GM19468 (cell line): Measurements from ENCODE around the gene PLEKHG4.

Experiments
- ATAC-seq: cut with Tn5 transposase; IDR thresholded peaks from one replicate; pipeline ENCODE4 v1.9.1; 2021; ENCODE audit warnings: mild to moderate bottlenecking, moderate library complexity, moderate number of reproducible peaks; ENCODE audit not compliant: unreplicated experiment; ENCODE audit errors: extremely low read depth

PLEKHG4 gene

DNA sequence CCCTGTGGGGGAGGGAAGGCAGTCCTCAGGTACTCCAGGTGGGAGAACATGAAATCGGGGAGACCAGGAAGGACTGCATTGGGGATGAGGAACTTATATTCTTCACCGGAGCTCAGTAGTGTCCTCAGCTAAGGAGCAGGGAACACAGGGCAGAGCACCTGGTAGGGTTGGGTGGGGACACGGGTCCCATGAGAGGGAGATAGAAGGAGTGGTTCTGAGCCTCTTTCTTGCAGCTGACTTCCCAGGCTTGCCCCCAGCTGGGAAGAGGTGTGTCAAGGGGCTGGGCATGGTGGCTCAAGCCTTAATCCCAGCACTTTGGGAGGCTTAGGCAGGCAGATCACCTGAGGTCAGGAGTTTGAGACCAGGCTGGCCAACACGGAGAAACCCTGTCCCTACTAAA is 34.1 kb upstream of the PLEKHG4 start:
- no peak for ATAC-seq

DNA sequence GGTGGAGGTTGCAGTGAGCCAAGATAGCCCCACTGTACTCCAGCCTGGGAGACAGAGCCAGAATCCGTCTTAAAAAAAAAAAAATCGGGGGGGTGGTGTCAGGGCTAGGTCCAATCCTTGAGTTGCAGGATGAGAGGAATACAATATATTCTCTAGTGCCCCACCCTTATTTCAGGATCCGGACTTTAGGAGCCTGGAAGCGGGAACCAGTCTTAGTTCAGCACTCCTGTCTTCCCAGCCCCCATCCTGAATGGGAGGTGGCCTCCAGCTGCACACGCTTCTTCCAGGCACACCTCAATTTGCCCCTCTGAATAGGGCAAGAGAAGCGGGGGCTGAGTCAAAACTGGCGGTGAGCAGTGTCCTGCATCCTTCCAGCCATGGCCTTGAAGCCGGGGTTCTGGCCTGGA is 33.7 kb upstream of the PLEKHG4 start:
- ATAC-seq: no peak

DNA sequence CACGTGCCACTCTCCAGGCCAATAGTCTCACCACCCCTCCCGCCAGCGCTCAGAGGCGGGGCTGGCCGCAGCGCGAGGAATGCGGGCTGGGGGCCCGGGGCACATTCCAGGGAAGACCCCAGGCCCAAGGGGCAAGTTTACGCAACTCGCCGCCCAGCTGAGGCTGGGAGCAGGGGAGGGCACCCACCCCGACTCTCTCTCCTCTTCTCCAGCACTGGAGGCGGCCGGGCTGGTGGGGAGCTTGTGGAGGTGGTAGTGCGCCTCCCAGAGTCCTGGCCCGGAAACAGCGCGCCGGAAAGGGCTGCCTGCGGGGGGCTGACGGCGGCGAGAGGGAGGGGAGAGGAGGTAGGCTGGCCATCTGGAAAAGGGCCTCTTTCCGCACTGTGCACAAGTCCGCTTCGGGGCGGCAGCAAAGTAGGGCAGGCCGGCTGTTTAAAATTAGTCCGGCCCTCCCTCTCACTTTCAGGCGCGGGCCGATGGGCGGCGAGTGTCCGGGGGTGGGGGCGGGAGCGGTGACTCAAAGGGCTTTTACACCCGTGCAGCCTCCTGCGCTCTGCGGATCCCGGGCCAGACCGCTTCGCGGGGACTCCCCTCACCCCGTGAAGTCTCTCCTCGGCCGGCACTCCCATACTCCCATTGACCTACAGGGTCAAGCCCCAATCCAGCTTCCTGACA is 33.1 kb upstream of the PLEKHG4 start:
- no peak for ATAC-seq

DNA sequence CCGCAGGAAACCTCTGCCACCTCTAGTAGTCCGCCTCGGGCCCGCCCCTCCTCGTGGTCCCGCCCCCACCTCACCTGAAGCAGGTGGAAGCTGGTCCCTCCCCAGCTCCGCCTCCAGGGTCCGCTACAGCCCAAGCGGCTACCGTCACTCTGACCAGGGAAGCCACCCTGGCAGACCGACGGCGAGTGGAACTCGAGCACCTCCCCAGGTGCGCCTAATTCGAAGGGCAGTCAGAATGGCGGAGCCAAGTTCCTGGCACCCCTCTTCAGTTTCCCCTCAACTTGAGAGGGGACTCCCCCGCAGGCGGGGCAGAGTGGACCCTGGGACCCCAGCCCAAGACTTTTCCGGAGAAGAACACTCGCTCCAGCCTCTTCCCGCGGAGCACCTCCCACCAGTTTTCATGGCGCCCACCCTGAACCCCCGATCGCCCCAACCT is 32.6 kb upstream of the PLEKHG4 start:
- no peak for ATAC-seq

DNA sequence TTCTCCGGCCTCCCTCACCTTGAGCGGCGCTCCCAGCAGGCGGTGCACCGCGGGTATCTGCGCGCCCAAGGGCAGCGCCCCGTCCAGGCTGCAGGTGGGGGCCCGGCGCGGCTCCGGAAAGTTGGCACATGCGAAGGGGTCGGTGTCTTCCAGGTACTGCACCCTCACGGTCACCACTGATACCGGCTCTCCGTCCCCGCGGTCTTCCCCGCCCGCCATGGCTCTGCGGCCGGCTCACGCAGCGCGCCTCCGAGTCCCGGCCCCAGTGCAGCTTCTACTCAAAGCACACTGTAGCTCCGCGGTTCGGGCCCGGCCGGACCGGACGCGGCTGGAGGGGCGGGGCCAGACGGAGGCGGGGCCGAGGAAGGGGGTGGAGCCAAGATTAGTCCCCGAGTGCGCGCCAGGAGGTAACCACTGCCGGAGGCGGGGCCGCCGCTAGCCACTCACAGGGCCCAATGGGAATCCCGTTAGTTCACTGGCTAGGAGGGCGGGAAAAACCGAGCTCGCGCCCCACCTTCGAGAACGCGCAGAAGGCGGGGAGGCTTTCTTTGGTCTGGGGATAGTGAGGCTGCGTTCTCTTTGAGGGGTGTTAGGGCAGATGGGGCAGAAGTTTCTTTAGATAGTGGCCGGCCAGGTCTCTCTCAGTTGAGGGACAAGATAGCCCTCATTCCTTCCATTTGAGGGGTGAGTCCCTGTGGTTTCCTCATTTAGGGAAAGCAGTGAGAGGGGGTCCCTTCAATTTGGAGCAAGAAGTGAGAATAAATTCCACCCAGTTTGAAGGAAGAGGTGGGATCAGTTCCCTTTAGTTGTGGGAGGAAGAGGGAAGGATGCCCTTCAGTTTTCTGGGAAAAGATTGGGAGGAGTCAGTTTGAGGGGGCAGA is 31.9 kb upstream of the PLEKHG4 start, which contains the start of gene FHOD1:
Gene FHOD1, minus strand, starts transcription at position 290 of the 881 bp plus-strand sequence. Its CDS starts 71 bp downstream, at position 219.
- peak; percentile 48 for ATAC-seq

DNA sequence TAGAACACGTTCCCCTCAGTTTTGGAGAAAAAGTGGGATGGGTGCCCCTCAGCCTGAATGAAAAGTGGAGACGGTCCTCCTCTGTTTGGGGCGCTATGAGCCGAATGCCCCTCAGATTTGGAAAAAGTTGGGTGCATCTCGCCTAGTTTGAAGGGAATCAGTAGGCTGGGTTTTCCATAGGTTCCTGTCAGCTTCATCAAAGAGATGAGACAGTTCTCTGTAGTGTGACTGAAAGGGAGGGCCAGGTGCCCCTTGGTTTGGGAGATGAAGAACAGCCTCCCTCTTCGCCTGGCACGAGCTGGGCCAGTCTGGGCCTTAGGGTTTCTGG is 31.3 kb upstream of the PLEKHG4 start:
- no peak for ATAC-seq

DNA sequence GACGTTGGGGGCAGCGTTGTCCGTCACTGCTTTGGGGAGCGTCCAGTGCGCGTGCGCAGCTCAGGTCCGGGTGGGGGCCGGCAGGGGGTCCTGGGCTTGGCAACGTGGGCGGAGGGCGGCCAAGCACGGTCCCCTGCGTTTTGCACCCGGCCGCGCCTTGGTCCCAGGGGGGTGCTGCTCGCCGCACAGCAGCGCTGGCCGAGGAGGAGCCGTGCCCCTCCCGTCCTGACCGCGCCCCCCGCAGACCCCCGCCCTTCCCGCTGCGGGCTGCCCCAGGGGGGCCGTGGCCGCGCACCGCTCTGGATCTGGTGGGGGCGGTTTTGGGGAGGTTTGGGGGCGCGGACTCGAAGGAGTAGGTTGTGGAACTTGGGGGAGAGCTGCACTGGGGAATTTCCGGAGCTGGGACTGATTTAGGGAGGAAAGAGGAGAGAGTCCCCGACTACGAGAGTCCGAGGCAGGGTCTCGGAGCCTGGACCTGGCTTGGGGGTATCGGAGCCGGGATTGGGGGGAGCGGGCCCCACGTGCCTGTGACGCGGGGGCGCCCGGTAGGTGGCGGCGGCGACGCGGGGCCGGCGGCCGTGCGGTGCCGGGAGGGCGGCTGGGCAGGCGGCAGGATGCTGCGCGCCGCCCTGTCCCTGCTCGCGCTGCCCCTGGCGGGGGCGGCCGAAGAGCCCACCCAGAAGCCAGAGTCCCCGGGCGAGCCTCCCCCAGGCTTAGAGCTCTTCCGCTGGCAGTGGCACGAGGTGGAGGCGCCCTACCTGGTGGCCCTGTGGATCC is 30.7 kb upstream of the PLEKHG4 start, which contains the start of gene SLC9A5:
Gene SLC9A5, plus strand, starts transcription at position 579 of the 777 bp plus-strand sequence. Its CDS starts 36 bp downstream, at position 615.
- ATAC-seq: no peak

DNA sequence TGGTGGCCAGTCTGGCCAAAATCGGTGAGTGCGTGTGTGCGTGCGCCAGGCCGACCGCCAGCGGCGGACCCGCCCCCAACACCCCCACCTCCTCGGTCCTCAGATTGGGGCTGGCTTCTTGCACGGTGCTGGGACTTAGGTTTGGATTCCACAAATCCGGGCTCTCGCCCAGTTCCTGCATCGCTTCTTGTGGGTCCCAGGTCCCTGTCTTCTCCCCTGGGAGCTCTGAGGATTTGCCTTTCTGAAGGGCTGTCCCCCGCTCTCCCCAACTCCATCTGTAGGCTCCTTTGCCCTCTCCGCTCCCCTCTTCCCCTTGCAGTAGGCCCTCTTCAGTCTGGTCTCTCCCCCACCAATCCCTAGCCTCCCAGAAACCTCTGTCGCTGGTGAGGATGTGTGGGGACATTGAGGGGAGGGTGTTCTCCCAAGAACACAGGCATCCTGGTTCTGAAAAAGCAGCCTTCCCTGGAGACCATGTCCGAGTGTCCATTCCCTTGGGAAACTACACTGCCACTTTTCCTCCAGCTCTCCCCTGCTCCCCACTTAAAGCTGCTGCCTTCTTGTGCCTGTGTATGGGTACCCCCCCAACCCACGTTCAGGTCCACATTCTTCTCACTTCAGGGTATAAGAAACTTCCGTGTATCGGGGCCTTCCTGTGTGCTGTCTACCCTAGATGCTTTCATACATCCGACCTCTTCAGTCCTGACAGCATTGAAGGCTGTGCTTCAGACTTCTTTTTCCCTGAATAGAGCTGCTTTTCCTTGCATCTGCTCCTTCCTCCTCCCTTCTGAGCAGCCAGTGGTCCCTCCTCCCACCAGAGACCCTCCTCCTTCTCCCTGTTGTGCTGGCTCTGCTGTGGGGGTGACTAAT is 29.9 kb upstream of the PLEKHG4 start:
- ATAC-seq: no peak

DNA sequence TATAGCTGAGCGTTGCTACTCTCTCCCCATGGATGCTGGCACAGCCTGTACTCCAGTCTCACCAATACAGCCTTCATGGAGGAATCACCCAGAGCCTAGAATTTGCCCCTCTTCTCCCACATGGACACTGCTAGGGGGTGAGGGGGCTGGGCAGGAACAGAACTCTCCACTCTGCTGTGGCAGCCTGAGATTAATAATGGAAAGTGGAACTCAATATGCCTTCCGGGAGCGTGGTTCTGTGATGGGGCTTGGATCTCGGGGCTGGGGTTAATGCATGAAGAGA is 29.3 kb upstream of the PLEKHG4 start:
- no peak for ATAC-seq

DNA sequence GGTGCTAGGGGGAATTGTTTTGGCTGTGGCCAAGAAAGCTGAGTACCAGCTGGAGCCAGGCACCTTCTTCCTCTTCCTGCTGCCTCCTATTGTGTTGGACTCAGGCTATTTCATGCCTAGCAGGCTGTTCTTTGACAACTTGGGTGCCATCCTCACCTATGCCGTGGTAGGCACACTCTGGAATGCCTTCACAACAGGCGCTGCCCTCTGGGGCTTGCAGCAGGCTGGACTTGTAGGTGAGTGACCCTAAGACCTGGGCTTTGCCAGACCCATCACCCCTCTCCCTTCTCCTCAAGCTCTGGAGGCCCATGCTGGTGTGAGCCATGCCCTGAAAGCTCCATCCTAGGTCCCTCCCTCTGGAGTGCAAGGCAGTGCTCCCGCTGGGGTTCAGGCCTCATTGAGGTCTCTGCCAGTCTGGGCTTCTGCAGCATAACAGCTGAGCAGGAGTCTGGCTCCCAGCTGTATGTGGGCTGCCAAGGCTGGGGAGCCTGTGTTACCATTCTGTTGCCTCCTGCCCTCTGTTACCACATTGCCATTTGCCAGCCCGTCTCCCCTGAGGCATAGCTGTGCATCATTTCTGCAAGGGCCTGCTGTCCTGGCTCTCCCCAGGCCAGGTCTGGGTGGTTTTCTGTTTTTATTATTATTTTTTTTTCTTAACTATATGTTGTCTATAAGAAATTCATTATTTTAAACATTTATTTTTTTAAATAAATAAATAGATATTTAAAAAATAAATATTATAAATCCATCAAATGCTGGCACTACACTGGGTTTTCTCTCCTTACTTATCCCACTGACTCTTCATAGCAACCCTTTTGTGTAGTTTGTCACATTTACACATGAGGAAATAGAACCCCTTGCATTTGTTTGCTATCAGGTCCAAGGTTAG is 26.5 kb upstream of the PLEKHG4 start:
- ATAC-seq: no peak

DNA sequence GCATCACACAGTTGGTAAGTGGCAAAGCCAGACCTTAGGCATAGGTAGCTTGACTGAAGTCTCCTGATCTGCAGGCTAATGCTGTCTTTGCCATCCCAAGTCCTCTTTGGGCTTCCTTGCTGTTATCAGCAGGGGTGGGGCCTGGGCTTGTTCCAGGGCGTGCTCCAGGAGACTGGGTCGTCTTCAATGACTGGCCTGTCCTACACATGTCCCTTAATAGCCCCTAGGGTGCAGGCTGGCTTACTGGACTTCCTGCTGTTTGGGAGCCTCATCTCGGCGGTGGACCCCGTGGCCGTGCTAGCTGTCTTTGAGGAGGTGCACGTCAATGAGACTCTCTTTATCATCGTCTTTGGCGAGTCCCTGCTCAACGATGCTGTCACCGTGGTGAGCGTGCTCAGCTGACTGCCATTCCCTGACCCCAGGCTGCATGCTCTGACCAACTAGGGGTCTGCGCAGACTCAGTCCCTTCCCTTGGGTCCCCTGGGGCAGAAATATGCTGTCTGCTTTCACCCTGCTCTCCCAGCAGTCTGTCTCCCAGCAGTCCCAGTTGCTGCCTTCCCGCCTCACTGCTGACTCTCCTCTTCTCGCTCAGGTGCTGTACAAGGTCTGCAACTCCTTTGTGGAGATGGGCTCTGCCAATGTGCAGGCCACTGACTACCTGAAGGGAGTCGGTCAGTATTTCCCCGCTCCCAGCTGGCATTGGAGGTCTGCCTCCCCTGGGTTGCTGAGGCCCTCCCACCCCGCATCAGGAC is 24.4 kb upstream of the PLEKHG4 start:
- no peak for ATAC-seq

DNA sequence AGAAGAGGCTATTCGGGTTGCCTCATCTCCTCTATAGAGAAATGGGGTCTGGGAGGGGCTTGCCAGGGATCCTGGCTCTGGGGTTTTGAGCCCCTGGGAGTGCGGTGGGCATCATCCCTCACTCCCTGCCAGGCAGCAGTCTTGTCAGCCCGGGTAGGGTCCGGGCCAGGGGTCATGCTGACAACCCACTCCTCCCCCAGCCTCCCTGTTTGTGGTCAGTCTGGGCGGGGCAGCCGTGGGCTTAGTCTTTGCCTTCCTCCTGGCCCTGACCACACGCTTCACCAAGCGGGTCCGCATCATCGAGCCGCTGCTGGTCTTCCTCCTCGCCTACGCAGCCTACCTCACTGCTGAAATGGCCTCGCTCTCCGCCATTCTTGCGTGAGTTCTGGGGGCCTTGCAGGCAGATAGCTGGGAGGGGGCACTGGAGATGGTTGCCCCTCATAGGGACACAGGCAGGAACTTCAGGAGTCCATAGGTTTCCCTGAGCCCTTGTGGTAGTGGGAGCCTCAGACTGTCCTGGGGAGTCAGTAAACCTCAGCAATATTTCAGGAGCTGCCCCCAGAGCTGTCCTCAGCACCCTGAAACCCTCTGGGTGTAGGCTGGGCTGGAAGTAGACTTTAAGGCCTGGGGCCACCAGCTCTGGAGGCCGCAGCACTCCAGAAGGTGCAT is 23.6 kb upstream of the PLEKHG4 start:
- ATAC-seq: no peak

DNA sequence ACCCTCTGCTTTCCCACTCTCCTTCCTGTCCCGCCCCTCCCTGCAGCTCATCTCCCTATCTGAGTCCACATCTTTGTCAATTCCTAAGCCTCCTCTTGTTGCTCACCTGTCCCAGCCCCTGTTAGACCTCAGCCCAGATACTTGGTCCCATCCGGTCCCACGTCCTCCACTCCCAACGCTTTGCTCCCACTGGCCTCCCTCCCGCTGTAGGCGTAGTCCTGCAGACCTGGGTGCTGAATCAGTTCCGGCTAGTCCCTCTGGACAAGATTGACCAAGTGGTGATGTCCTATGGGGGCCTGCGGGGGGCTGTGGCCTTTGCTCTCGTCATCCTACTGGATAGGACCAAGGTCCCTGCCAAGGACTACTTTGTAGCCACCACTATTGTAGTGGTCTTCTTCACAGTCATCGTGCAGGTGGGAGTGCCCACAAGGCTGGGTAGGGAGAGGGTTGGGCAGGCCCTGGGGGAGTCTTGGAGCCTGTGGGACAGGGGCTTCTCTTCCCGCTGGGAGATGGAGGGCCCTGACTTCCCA is 22.6 kb upstream of the PLEKHG4 start:
- no peak for ATAC-seq

DNA sequence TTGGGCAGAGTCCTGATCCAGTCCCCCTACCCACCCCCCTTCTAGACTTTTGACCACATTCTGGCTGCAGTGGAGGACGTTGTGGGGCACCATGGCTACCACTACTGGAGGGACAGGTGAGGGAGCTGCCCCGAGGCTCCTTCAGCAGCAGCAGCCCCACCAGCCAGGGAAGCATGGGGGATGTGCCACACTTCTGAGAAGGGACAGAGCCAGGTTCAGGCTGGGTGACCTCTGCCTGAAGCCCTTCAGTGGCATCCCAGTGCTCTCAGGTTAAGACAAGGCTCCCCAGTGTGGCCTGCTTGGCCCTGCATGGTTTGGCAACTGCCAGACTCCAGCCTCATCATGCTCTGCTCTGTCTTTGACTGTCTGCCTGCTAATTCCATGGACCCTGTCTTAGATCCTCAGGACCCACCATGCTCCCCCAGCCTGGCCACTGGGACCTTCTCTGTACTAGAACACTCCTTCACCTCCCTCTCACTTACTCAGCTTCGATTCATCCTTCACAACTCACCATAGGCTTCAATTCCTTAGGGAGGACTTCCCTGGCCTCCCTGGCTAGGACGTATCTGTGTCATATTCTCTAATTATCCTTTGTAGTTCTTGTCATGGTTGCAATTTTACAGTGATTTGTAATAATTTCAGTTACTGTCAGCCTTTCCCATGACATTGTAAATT is 21.7 kb upstream of the PLEKHG4 start:
- no peak for ATAC-seq

DNA sequence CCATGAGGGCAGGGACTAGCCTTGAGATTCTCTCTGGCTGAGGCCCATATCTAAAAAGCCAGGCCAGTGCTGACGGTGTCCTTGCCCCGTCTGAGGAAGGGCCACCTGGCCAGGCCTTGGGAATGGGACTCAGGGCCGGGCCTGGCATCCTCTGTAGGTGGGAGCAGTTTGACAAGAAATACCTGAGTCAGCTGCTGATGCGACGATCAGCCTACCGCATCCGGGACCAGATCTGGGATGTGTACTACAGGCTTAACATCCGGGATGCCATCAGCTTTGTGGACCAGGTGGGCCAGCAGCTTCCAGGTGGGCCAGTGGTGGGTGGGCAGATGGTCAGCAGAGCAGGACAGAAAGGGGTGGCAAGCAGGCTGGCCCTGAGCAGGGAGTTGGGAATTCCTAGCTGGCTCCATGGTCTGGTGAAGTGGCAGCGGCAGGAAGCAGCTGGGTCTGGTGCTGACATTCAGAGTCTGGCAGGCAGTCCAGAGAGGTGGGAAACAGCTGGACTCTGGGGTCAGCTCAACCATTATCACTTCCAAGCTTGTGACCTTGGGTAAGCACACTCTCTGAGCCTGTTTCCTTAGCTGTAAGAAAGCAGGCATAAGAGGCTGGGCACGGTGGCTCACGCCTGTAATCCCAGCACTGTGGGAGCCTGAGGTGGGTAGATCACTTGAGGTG is 21.0 kb upstream of the PLEKHG4 start:
- ATAC-seq: no peak

DNA sequence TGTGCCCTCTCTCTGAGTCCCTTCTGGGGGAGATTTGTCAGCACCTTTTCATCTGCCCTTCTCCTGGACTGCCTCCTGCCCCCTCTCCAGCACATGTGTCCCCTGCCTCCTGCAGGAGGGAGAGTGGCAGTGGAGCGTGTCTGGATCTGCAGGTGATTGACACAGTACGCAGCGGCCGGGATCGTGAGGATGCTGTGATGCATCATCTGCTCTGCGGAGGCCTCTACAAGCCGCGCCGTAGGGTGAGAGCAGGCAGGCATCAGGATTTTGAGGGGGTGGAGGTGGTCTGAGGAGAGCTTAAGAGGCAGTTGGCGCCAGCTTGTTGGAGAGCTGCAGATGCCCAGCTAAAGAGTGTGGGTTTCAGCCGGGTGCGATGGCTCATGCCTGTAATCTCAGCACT is 19.6 kb upstream of the PLEKHG4 start:
- ATAC-seq: no peak
